Keratinocyte (primary cell): ENCODE measurements around the gene AQP9. TPM values are rescaled to one million over a fixed set of nuclear protein-coding genes. Genes with fewer than 3 reads are reported as not detected.

ENCODE experiments used
- DNase-seq: peaks from one replicate; pipeline ENCODE4 v3.0.0-alpha.2; 2011; ENCODE audit warnings: low read depth, missing footprints, low spot score
- FAIRE-seq: peaks from 2 replicates; lab custom pipeline; 2011; peaks lifted over from hg19 to GRCh38; lab: Jason Lieb, UNC
- H2AFZ ChIP-seq: 2 replicates; pipeline ENCODE4 v1.6.0; 2012; ENCODE audit warnings: low read length, control low read depth, inconsistent platforms; ENCODE audit not compliant: control insufficient read depth
- H3K27ac ChIP-seq: 2 replicates; pipeline ENCODE4 v1.5.1; 2011; ENCODE audit warnings: low read length; ENCODE audit not compliant: control insufficient read depth, insufficient read depth
- H3K27me3 ChIP-seq: 3 replicates; pipeline ENCODE4 v1.6.0; 2011; ENCODE audit warnings: low read length; ENCODE audit not compliant: control insufficient read depth, insufficient read depth; ENCODE audit errors: extremely low read depth
- H3K36me3 ChIP-seq, 2 experiments: 2 replicates in 1 of 2; 3 replicates in 1 of 2; pipeline ENCODE4 v1.5.1; 2011; ENCODE audit warnings: low read length in 2 of 2, mild to moderate bottlenecking in 1 of 2; ENCODE audit not compliant: control insufficient read depth in 2 of 2, insufficient read depth in 2 of 2; ENCODE audit errors: extremely low read depth in 1 of 2
- H3K4me1 ChIP-seq: 3 replicates; pipeline ENCODE4 v1.5.1; 2011; ENCODE audit warnings: low read length; ENCODE audit not compliant: control insufficient read depth, insufficient read depth; ENCODE audit errors: extremely low read depth
- H3K4me2 ChIP-seq: 3 replicates; pipeline ENCODE4 v1.6.0; 2011; ENCODE audit warnings: low read depth, low read length; ENCODE audit not compliant: control insufficient read depth, insufficient read depth; ENCODE audit errors: extremely low read depth
- H3K4me3 ChIP-seq, 3 experiments: fragments of 200-600 bp in 1 of 3; sonication (generic) in 1 of 3; 2 replicates in 2 of 3; 3 replicates in 1 of 3; pipeline ENCODE4 v1.5.1; 2011 to 2016; ENCODE audit warnings: low read length in 3 of 3, mild to moderate bottlenecking in 3 of 3, control low read depth in 2 of 3, inconsistent platforms in 1 of 3, low read depth in 1 of 3, mixed read lengths in 1 of 3, mixed run types in 1 of 3, moderate library complexity in 1 of 3; ENCODE audit not compliant: control insufficient read depth in 2 of 3, insufficient read depth in 2 of 3; ENCODE audit errors: extremely low read depth in 1 of 3
- H3K79me2 ChIP-seq: 2 replicates; pipeline ENCODE4 v1.6.0; 2012; ENCODE audit warnings: low read length; ENCODE audit not compliant: control insufficient read depth, insufficient read depth
- H3K9ac ChIP-seq: 3 replicates; pipeline ENCODE4 v1.6.0; 2011; ENCODE audit warnings: low read length; ENCODE audit not compliant: control insufficient read depth, insufficient read depth; ENCODE audit errors: extremely low read depth
- H3K9me1 ChIP-seq: 3 replicates; pipeline ENCODE4 v1.6.0; 2011; ENCODE audit warnings: low read length; ENCODE audit not compliant: control insufficient read depth, insufficient read depth; ENCODE audit errors: extremely low read depth
- H3K9me3 ChIP-seq: 2 replicates; pipeline ENCODE4 v1.5.1; 2012; ENCODE audit warnings: low read depth, low read length; ENCODE audit not compliant: control insufficient read depth
- H4K20me1 ChIP-seq: 3 replicates; pipeline ENCODE4 v1.6.0; 2011; ENCODE audit warnings: low read length; ENCODE audit not compliant: control insufficient read depth, insufficient read depth; ENCODE audit errors: extremely low read depth
- CTCF ChIP-seq, 3 experiments: IDR thresholded peaks in 1 of 3; conservative IDR thresholded peaks in 1 of 3; optimal IDR thresholded peaks in 1 of 3; 2 replicates in 2 of 3; 3 replicates in 1 of 3; pipeline versions ENCODE3 to v1.5.1; 2011; ENCODE audit warnings: low read length in 3 of 3, mild to moderate bottlenecking in 3 of 3, moderate library complexity in 2 of 3, control low read depth in 1 of 3, inconsistent platforms in 1 of 3; ENCODE audit not compliant: insufficient read depth in 2 of 3; ENCODE audit errors: extremely low read depth in 1 of 3
- EZH2 ChIP-seq: IDR thresholded peaks from one replicate; pipeline ENCODE4 v1.6.1; 2012; ENCODE audit warnings: inconsistent platforms, mild to moderate bottlenecking, low read length, moderate library complexity
- dilution Hi-C: fragments of 300-500 bp; cut with MboI; formaldehyde crosslinking; loops from one replicate; pipeline ENCODE4 v1.7.0; 2020; ENCODE audit warnings: low sequenced_read_pairs; ENCODE audit not compliant: extremely low pct_ligation_motif_present
- polyA plus RNA-seq, 5 experiments: library from polyadenylated mRNA; depleted of rRNA in 3 of 5; stranded (reverse) in 3 of 5; stranded (forward) in 1 of 5; unstranded in 1 of 5; fragments of >200 nt; gene quantifications; 1 replicate in 1 of 5; 2 replicates in 3 of 5; 3 replicates in 1 of 5; pipeline versions ENCODE4 v1.2.1 to v1.2.3, GENCODE V29; 2011 to 2012; ENCODE audit warnings: missing spikeins in 2 of 5, low read depth in 1 of 5, low replicate concordance in 1 of 5

Gene AQP9
- polyA plus RNA-seq, 1 donor (not counting 4 experiments of a cell fraction or from before 2014, with no cell fraction given) = 2.6 TPM

GRCh38 chr15:58096529-58097084 is 41.6 kb upstream of the AQP9 start:
- Histone ChIP-seq H3K36me3 (no peaks in the 10 kb centered on the region), H3K79me2 (no peaks in the 10 kb centered on the region), H4K20me1 (no peaks in the 10 kb centered on the region), H3K9me3 (no peaks in the 10 kb centered on the region), H2AFZ (no peak overlapping the region), H3K9ac (no peak overlapping the region), H3K27ac (no peak overlapping the region), H3K4me2 (no peak overlapping the region), H3K4me3 (no peak overlapping the region), H3K27me3 (no peaks in the 10 kb centered on the region), H3K4me1 (no peaks in the 10 kb centered on the region), H3K9me1 (no peaks in the 10 kb centered on the region)
- DNase-seq (no peak), FAIRE-seq (no peak)
- TF ChIP-seq CTCF (optimal IDR thresholded peaks at IDR 0.05 in 1 of 3, IDR thresholded peaks at IDR 0.05 in 1 of 3, conservative IDR thresholded peaks at IDR 0.05 in 1 of 3; ENCODE audit: extremely low read depth in 1 of 3, insufficient read depth in 2 of 3, low read length in 3 of 3) (no peak), EZH2 (no peak)
- dilution Hi-C loops = no loop called here

GRCh38 chr15:58103482-58103881 is 34.7 kb upstream of the AQP9 start:
- Histone ChIP-seq H3K9ac (no peak overlapping the region), H3K79me2 (no peaks in the 10 kb centered on the region), H3K4me1 (no peaks in the 10 kb centered on the region), H2AFZ (no peak overlapping the region), H3K27me3 (peaks cover 5% of the 10 kb centered on the region), H3K36me3 (no peaks in the 10 kb centered on the region), H3K9me1 (no peaks in the 10 kb centered on the region), H3K9me3 (no peaks in the 10 kb centered on the region), H3K27ac (no peak overlapping the region), H3K4me3 (no peak overlapping the region), H4K20me1 (no peaks in the 10 kb centered on the region), H3K4me2 (no peak overlapping the region)
- dilution Hi-C loops = no loop called here
- FAIRE-seq = peak; percentile 17
- TF ChIP-seq CTCF (optimal IDR thresholded peaks at IDR 0.05 in 1 of 3, IDR thresholded peaks at IDR 0.05 in 1 of 3, conservative IDR thresholded peaks at IDR 0.05 in 1 of 3; ENCODE audit: extremely low read depth in 1 of 3, insufficient read depth in 2 of 3, low read length in 3 of 3) (no peak), EZH2 (no peak)
- no peak for DNase-seq
